ENCODE measurements around the gene RPS4Y2. TPM values are rescaled to one million over a fixed set of nuclear protein-coding genes. Genes with fewer than 3 reads are reported as not detected.

The RPS4Y2 gene
- total RNA-seq, 2 donors from 2014 or later: not detected

DNA sequence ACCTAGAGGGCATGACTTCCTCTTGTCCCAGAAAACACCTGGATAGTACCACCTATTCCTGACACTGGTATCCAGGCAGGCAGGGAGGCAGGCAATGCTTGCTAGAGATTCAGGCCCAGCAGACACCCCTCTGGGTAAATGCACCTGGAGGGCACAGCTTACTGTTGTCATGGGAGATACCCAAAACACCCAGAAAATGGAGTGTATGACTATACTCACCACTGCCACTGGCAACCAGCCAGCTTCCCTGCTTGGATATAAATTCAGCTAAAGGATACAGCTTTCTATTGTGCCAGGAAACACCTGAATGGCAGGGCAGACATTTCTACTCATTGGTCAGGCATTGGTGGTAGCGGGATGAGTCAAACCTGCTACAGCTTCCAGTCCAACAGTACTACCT lies 58.9 kb downstream of the RPS4Y2 start:
- intact Hi-C loops (cut with DNase I): no loop called here

DNA sequence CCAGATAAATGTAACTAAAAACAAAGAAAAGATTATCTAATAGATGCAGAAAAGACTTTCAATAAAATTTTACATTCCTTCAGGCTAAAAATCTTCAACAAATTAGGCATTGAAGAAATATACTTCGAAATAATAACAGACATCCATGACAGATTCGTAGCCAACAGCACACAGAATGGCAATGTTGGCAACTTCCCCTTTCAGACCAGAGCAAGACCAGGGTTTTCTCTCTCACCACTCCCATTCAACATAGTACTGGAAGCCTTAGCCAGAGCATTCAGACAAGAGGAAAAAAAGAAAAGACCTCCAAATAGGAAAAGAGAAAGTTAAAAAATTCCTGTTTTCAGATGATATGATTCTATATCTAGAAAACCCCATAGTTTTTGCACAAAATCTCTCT lies 61.2 kb downstream of the RPS4Y2 start:
- no peak for DNase-seq (ENCODE audit: low spot score)
- intact Hi-C loops (cut with DNase I): no loop called here

More for the DNA sequence above, 58.9 kb downstream of the RPS4Y2 start:
- no peak for DNase-seq (ENCODE audit: low spot score)

Other genes with a start within 250 kb of the RPS4Y2 start
- gene EIF1AY, start 180.3 kb upstream of the RPS4Y2 start, total RNA-seq: not detected